Transverse colon (tissue), 4 donors: ENCODE data around the gene VASN.

Experiments
- CTCF ChIP-seq, 5 experiments: fragments of 200-600 bp in 3 of 5; fragments of 450-650 bp in 2 of 5; sonication (generic) in 3 of 5; IDR thresholded peaks; 1 replicate in 2 of 5; 2 replicates in 3 of 5; pipeline ENCODE4 v1.5.1; 2016 to 2017; ENCODE audit warnings: antibody characterized with exemption in 5 of 5, inconsistent platforms in 3 of 5, mild to moderate bottlenecking in 2 of 5, moderate library complexity in 1 of 5
- POLR2A ChIP-seq: fragments of 450-650 bp; IDR thresholded peaks from one replicate; pipeline ENCODE4 v1.6.1; 2016; ENCODE audit warnings: antibody characterized with exemption, mild to moderate bottlenecking, moderate library complexity
- POLR2AphosphoS5 ChIP-seq, 3 donors: sonication (generic); formaldehyde crosslinking; IDR thresholded peaks; one replicate each; pipeline ENCODE4 v1.6.1; 2016; ENCODE audit warnings: antibody characterized with exemption in 3 of 3

DNA sequence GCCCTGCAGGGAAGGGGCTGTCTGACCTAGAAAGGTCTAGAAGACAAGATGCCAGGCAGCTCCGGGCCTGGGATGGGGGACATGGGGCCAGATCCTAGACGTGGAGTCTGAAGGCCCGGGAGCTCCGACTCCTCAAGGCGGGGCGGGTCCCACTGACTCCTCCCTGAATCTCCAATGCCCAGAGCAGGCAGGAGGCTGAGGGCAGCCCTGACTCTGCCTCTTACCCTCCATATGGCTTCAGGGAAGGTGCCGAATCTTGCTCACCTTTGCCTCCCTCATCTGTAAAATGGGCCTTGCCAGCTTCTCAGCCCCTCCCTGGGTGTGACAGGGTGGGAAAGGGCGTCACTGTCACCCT lies 14.8 kb downstream of the VASN start:
- no peak for TF ChIP-seq POLR2A
- TF ChIP-seq POLR2AphosphoS5 (IDR thresholded peaks at IDR 0.05) = no peak
- TF ChIP-seq CTCF (IDR thresholded peaks at IDR 0.05) = no peak
